HepG2 (cell line): ENCODE data around the gene PRXL2B. TPM values are rescaled to one million over a fixed set of nuclear protein-coding genes. Genes with fewer than 3 reads are reported as not detected.
A peak's percentile ranks its signal among the peaks of the same experiment; 100 is the strongest.

ENCODE experiments used
- CBX1 ChIP-seq: IDR thresholded peaks from one replicate; pipeline ENCODE4 v1.6.1; 2016; ENCODE audit warnings: antibody characterized with exemption, low read depth
- KDM3A ChIP-seq: IDR thresholded peaks from 2 replicates; pipeline ENCODE4 v1.6.1; 2018; ENCODE audit warnings: low read depth, missing compliant biosample characterization
- MAFF ChIP-seq: IDR thresholded peaks from 2 replicates; pipeline ENCODE4 v1.6.1; 2011; ENCODE audit warnings: low read depth, low read length, improper control_type of control experiment
- MIER3 ChIP-seq: IDR thresholded peaks from 2 replicates; pipeline ENCODE4 v1.6.1; 2016; ENCODE audit warnings: missing compliant biosample characterization, borderline replicate concordance
- RBM22 ChIP-seq: fragments of 200-400 bp; formaldehyde crosslinking; optimal IDR thresholded peaks from 2 replicates; pipeline ENCODE3; 2017; ENCODE audit warnings: mild to moderate bottlenecking, low read length, moderate library complexity
- RFX5 ChIP-seq: IDR thresholded peaks from 2 replicates; pipeline ENCODE4 v1.6.1; 2011; ENCODE audit warnings: low read depth, low read length, improper control_type of control experiment
- SALL1 ChIP-seq: sonication (generic); formaldehyde crosslinking; IDR thresholded peaks from 2 replicates; pipeline ENCODE4 v1.8.0; 2022; ENCODE audit warnings: mild to moderate bottlenecking, missing genetic modification reagents
- SNRNP70 ChIP-seq: fragments of 200-400 bp; formaldehyde crosslinking; IDR thresholded peaks from 2 replicates; pipeline ENCODE4 v1.6.1; 2017; ENCODE audit warnings: mild to moderate bottlenecking, low read depth, low read length, moderate library complexity
- SUZ12 ChIP-seq: fragments of 150-350 bp; IDR thresholded peaks from 2 replicates; pipeline ENCODE4 v1.6.1; 2014; ENCODE audit warnings: low read depth, low read length
- TCF7 ChIP-seq: sonication (generic); IDR thresholded peaks from 2 replicates; pipeline ENCODE4 v1.6.1; 2016; ENCODE audit warnings: antibody characterized with exemption, low read depth
- TEAD2 ChIP-seq: sonication (generic); formaldehyde crosslinking; IDR thresholded peaks from 2 replicates; pipeline ENCODE4 v1.9.0; 2021; ENCODE audit warnings: missing genetic modification reagents
- XBP1 ChIP-seq: sonication (generic); formaldehyde crosslinking; IDR thresholded peaks from 2 replicates; pipeline ENCODE4 v1.5.0; 2020; ENCODE audit warnings: missing genetic modification reagents
- ZBTB1 ChIP-seq: sonication (generic); formaldehyde crosslinking; IDR thresholded peaks from 2 replicates; pipeline ENCODE4 v1.4.0; 2020; ENCODE audit warnings: missing genetic modification reagents, borderline replicate concordance
- ZFP41 ChIP-seq: sonication (generic); formaldehyde crosslinking; IDR thresholded peaks from 2 replicates; pipeline ENCODE4 v1.4.0; 2020; ENCODE audit warnings: mild to moderate bottlenecking, missing genetic modification reagents, borderline replicate concordance
- ZHX1 ChIP-seq: sonication (generic); formaldehyde crosslinking; IDR thresholded peaks from 2 replicates; pipeline ENCODE4 v1.8.1; 2022; ENCODE audit warnings: low read depth, mild to moderate bottlenecking, missing genetic modification reagents
- ZNF253 ChIP-seq: sonication (generic); formaldehyde crosslinking; IDR thresholded peaks from 2 replicates; pipeline ENCODE4 v1.8.0; 2022; ENCODE audit warnings: mild to moderate bottlenecking, missing genetic modification reagents, borderline replicate concordance
- ZNF329 ChIP-seq: sonication (generic); formaldehyde crosslinking; IDR thresholded peaks from 2 replicates; pipeline ENCODE4 v1.9.0; 2021; ENCODE audit warnings: low read depth, mild to moderate bottlenecking, missing genetic modification reagents
- ZNF337 ChIP-seq: sonication (generic); formaldehyde crosslinking; IDR thresholded peaks from 2 replicates; pipeline ENCODE4 v1.5.1; 2020; ENCODE audit warnings: missing genetic modification reagents, low read depth, mild to moderate bottlenecking, borderline replicate concordance
- ZNF503 ChIP-seq: sonication (generic); formaldehyde crosslinking; IDR thresholded peaks from 2 replicates; pipeline ENCODE4 v1.4.0; 2020; ENCODE audit warnings: missing genetic modification reagents
- ZNF572 ChIP-seq: sonication (generic); formaldehyde crosslinking; IDR thresholded peaks from 2 replicates; pipeline ENCODE4 v1.5.1; 2020; ENCODE audit warnings: mild to moderate bottlenecking, missing genetic modification reagents
- ZNF614 ChIP-seq: IDR thresholded peaks from 2 replicates; pipeline ENCODE4 v1.6.1; 2018; ENCODE audit warnings: missing biosample characterization, missing genetic modification reagents, inconsistent platforms, borderline replicate concordance
- ZNF766 ChIP-seq: sonication (generic); formaldehyde crosslinking; IDR thresholded peaks from 2 replicates; pipeline ENCODE4 v1.5.0; 2020; ENCODE audit warnings: missing genetic modification reagents, borderline replicate concordance
- ZNF773 ChIP-seq: sonication (generic); formaldehyde crosslinking; IDR thresholded peaks from 2 replicates; pipeline ENCODE4 v1.4.0; 2020; ENCODE audit warnings: missing genetic modification reagents, borderline replicate concordance
- polyA plus RNA-seq, 8 experiments: library from polyadenylated mRNA; depleted of rRNA in 3 of 8; stranded (reverse) in 7 of 8; unstranded in 1 of 8; fragments of >200 nt; fragmentation: Illumina TruSeq in 4 of 8; extraction: Trizol in 4 of 8; gene quantifications; 2 replicates each; pipeline versions ENCODE4 v1.2.1 to v1.2.3, GENCODE V29; 2011 to 2016; ENCODE audit warnings: low read depth in 4 of 8, missing spikeins in 1 of 8, mixed read lengths in 1 of 8; ENCODE audit not compliant: insufficient read depth in 1 of 8
- total RNA-seq, 5 experiments: library from RNA; depleted of rRNA; stranded (reverse); fragments of >200 nt; fragmentation: Illumina TruSeq; extraction: Trizol; gene quantifications; 2 replicates each; pipeline ENCODE4 v1.2.3, GENCODE V29; 2016; ENCODE audit warnings: low read depth in 1 of 5
- TF ChIP-seq, protein P1 (sequence below): sonication (generic); formaldehyde crosslinking; IDR thresholded peaks from 2 replicates; pipeline ENCODE4 v1.5.0; 2020; ENCODE audit warnings: missing genetic modification reagents

PRXL2B gene
- total and polyA plus RNA-seq, 2 of the 13 experiments (the other 11 are each of a cell fraction or from before 2014, with no cell fraction given) = 16.8 to 22.1 TPM

DNA sequence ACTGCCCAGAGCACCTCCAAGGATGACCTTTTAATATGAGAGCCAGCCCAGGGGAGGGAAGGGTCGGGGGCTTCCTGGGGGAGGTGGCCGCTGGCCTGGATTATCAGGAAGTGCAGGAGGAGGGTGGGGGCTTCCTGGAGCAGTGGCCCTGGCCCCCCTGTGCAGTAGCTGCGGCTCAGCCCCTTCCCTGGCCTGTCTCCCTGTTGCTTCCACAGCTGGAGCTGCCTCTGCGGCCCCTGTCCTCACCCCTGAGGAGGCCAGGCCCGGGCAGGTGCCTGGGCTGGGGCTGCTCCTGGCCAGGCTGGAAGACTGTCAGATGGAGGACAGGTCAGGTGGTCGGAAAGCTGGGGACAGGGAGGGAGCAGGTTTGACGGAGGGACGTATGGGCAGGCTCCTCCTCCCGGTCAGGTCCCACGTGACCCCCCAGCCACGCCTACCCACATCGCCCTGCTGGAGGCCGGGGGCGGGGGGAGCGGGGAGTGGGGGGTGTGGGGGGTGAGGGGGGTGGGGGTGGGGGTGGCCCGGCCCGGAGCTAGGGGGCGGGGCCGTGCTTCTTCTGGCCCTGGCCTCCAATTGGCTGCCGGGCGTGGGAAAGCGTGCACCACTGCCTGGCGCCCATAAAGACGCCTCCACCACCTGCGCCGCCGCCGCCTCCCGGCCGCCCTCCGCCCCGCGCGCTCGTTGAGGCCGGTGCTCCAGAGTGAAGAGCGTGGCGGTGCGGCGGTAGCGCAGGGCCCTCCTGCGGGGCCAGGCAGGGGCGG, 40.6 kb upstream of the PRXL2B start (continued):
- TF ChIP-seq ZNF329 (peak; percentile 62; the same call in 1 of the 2 replicates), CBX1 (no peak), XBP1 (no peak), SUZ12 (no peak), ZNF766 (CRISPR knock-in tag) (no peak), ZHX1 (CRISPR knock-in tag) (no peak), ZNF253 (CRISPR knock-in tag) (no peak), RBM22 (no peak), SNRNP70 (no peak), ZNF337 (CRISPR knock-in tag) (no peak), ZNF572 (CRISPR knock-in tag) (no peak), MIER3 (CRISPR knock-in tag) (no peak), ZBTB1 (CRISPR knock-in tag) (no peak), TEAD2 (CRISPR knock-in tag) (no peak), RFX5 (no peak), KDM3A (CRISPR knock-in tag) (no peak), ZNF503 (CRISPR knock-in tag) (no peak), MAFF (no peak), ZFP41 (no peak), ZNF614 (CRISPR knock-in tag) (no peak), TCF7 (no peak), SALL1 (CRISPR knock-in tag) (no peak; the same call in 1 of the 2 replicates), ZNF773 (no peak)
- TF ChIP-seq, protein P1, sequence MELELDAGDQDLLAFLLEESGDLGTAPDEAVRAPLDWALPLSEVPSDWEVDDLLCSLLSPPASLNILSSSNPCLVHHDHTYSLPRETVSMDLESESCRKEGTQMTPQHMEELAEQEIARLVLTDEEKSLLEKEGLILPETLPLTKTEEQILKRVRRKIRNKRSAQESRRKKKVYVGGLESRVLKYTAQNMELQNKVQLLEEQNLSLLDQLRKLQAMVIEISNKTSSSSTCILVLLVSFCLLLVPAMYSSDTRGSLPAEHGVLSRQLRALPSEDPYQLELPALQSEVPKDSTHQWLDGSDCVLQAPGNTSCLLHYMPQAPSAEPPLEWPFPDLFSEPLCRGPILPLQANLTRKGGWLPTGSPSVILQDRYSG = no peak
